HL-60 (cell line): ENCODE data around the gene SLC44A3.

Experiments
- GABPA ChIP-seq: IDR thresholded peaks from 2 replicates; pipeline ENCODE4 v1.6.1; 2012; ENCODE audit warnings: low read depth
- POLR2AphosphoS5 ChIP-seq: IDR thresholded peaks from 2 replicates; pipeline ENCODE4 v1.6.1; 2012; ENCODE audit warnings: low read depth
- TF ChIP-seq, protein P1 (sequence below): IDR thresholded peaks from one replicate; pipeline ENCODE4 v1.5.1; 2011; ENCODE audit warnings: low read length, control low read depth, inconsistent platforms; ENCODE audit not compliant: insufficient read depth
- TF ChIP-seq, protein P2 (sequence below): IDR thresholded peaks from 2 replicates; pipeline ENCODE4 v1.6.1; 2012; ENCODE audit warnings: low read depth; ENCODE audit not compliant: insufficient replicate concordance

DNA sequence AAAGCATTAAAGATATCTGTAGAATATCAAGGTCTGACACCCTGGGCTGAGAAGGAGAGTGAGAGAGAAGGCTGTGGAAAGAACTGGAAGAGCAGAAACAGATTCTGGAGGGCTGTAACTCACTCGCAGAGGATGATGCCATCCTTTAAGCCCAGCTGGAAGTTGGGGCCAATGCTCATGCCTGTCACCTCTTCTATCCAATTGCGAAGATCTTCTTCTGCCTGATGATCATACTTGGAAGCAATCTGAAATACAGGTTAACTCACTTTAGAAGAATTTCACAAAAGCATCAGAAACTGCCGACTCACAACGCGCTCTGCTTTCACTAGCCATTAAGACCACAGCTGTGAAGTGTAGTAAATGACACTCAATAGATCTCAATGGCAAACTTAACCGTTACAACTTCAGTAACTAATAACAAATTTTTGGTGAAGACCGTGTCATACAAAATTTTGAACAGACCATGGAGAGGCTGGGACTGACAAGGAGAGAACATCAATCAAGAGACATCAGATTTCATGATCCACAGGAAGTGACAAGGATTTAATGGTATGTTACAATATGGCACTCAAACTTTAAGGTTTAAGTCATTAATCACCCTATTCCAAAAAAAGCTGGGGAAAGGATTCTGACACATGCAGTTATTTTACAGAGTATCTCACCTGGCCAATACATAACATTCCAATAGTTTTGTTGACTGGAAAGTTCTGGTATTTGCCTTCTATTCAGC lies 83.3 kb downstream of the SLC44A3 start:
- TF ChIP-seq, protein P1, sequence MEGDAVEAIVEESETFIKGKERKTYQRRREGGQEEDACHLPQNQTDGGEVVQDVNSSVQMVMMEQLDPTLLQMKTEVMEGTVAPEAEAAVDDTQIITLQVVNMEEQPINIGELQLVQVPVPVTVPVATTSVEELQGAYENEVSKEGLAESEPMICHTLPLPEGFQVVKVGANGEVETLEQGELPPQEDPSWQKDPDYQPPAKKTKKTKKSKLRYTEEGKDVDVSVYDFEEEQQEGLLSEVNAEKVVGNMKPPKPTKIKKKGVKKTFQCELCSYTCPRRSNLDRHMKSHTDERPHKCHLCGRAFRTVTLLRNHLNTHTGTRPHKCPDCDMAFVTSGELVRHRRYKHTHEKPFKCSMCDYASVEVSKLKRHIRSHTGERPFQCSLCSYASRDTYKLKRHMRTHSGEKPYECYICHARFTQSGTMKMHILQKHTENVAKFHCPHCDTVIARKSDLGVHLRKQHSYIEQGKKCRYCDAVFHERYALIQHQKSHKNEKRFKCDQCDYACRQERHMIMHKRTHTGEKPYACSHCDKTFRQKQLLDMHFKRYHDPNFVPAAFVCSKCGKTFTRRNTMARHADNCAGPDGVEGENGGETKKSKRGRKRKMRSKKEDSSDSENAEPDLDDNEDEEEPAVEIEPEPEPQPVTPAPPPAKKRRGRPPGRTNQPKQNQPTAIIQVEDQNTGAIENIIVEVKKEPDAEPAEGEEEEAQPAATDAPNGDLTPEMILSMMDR, result no peak
- TF ChIP-seq, protein P2, sequence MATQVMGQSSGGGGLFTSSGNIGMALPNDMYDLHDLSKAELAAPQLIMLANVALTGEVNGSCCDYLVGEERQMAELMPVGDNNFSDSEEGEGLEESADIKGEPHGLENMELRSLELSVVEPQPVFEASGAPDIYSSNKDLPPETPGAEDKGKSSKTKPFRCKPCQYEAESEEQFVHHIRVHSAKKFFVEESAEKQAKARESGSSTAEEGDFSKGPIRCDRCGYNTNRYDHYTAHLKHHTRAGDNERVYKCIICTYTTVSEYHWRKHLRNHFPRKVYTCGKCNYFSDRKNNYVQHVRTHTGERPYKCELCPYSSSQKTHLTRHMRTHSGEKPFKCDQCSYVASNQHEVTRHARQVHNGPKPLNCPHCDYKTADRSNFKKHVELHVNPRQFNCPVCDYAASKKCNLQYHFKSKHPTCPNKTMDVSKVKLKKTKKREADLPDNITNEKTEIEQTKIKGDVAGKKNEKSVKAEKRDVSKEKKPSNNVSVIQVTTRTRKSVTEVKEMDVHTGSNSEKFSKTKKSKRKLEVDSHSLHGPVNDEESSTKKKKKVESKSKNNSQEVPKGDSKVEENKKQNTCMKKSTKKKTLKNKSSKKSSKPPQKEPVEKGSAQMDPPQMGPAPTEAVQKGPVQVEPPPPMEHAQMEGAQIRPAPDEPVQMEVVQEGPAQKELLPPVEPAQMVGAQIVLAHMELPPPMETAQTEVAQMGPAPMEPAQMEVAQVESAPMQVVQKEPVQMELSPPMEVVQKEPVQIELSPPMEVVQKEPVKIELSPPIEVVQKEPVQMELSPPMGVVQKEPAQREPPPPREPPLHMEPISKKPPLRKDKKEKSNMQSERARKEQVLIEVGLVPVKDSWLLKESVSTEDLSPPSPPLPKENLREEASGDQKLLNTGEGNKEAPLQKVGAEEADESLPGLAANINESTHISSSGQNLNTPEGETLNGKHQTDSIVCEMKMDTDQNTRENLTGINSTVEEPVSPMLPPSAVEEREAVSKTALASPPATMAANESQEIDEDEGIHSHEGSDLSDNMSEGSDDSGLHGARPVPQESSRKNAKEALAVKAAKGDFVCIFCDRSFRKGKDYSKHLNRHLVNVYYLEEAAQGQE, result no peak
- TF ChIP-seq GABPA, result no peak
- no peak for TF ChIP-seq POLR2AphosphoS5
